GM19099 (cell line): ENCODE results near the gene CRLF1.

ENCODE experiments used
- POLR2A ChIP-seq: IDR thresholded peaks from 3 replicates; pipeline ENCODE4 v1.6.1; 2011; ENCODE audit warnings: low read depth; ENCODE audit not compliant: insufficient read length; ENCODE audit errors: extremely low read depth

The CRLF1 gene

GRCh38 chr19:18618236-18618635 is 11.6 kb upstream of the CRLF1 start:
- TF ChIP-seq POLR2A = no peak

GRCh38 chr19:18617562-18617961 is 11.0 kb upstream of the CRLF1 start:
- no peak for TF ChIP-seq POLR2A

- TF ChIP-seq POLR2A = no peak
Measured at GRCh38 chr19:18616023-18616422, 9.4 kb upstream of the CRLF1 start.

DNA sequence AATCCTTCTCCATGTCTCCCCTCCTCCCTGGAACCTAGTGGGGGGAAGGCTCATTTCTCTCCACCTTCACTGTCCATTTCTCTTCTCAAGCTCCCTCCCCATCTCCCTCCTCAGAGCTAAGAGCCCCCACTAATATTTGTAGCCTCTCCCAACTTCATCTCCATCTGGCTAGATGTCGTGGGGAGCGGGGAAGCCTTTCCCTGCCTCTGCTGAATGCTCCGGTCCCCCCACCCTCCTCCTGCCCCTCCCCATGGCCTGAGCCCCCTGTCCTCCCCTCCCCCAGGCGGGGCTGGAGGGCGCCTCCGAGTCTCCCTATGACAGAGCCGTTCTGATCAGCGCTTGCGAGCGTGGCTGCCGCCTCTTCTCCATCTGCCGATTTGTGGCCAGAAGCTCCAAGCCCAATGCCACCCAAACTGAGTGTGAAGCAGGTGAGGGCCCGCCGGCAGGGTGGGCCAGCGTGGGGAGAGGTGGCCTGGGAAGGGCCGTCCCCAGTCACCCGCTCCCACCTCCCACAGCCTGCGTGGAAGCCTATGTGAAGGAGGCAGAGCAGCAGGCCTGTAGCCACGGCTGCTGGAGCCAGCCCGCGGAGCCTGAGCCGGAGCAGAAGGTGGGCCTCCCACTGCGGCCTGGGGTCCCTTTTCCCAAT is 7.1 kb upstream of the CRLF1 start:
- no peak for TF ChIP-seq POLR2A

DNA sequence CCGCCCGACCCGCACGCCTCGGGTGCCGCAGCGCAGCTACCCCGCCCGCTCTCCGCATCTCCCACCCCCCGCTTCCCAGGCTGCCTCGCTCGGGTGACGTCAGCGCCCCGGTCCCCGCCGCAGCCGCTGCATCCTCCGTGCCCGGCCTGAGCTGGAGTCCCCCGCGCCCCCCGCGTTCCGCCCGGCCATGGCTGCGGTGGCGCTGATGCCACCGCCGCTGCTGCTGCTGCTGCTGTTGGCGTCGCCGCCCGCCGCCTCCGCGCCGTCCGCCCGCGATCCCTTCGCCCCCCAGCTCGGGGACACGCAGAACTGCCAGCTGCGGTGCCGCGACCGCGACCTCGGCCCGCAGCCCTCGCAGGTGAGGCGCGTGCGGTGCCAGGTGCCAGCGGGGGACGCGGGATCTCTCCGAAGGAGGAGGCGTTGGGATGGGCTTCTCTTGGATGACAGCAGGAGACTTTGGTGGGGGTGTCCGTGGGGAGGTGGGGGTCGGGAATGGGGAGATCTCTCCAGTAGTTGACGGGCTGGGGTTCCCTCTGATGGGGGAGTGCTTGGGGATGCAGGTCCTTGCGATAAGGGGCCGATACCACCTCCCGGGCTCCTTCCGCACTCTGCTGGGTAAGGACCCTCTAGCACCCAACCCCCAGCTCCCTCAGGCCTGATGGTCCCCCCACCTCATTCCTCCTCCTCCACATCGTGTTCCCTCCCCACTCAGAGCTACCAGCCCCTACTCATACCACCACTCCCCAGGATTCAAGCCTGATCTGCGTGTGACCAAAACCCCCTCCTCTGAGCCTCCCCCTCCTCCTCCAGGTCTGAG is 6.4 kb upstream of the CRLF1 start, which contains the start of gene TMEM59L:
Gene TMEM59L, plus strand, starts transcription at position 99 of the 817 bp plus-strand sequence. Its CDS starts 89 bp downstream, at position 188.
- TF ChIP-seq POLR2A = no peak

GRCh38 chr19:18612051-18612771 is 5.6 kb upstream of the CRLF1 start:
- no peak for TF ChIP-seq POLR2A

GRCh38 chr19:18611327-18612050 is 4.9 kb upstream of the CRLF1 start:
- no peak for TF ChIP-seq POLR2A

DNA sequence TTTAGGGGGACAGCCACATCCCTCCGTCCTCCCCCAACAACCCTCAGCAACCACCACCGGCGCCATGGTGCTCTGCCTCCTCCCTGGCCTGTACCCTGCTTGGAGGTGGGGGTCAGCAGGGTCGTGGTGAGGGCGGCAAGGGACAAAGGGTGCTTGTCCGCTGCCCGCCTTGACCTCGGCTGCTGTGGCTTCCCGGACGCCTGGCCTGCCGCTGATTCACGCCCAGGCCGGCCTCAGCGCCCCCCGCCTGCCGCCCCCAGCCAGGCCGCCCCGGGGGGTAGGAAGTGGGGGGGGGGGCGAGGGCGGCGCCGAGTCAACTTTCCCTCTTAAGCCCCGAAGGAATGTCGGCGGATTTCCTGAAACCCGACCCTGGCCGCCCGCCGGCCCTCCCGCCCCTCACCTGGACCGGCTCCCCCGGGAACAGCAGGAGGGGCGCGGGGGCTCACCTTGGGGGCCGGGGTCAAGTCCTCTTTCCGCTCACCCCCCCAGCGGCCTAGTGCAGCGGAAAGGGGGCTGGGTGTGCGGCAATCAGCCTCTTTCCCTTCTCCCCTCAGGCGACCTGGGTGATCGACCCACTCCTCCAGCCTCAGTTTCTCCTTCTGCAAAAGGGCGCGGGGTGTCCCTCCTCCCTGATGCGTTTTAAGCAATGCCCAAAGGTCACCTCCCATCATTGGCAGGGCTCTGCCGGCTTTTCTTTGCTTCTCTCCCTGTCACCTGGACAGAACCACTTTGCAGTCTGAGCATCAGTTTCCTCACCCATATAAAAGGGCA is 4.1 kb upstream of the CRLF1 start:
- no peak for TF ChIP-seq POLR2A

- no peak for TF ChIP-seq POLR2A
Measured at GRCh38 chr19:18610245-18610555, 3.6 kb upstream of the CRLF1 start.

GRCh38 chr19:18609717-18610051 is 3.1 kb upstream of the CRLF1 start:
- TF ChIP-seq POLR2A = no peak

GRCh38 chr19:18608805-18609716 is 2.5 kb upstream of the CRLF1 start:
- TF ChIP-seq POLR2A = no peak

DNA sequence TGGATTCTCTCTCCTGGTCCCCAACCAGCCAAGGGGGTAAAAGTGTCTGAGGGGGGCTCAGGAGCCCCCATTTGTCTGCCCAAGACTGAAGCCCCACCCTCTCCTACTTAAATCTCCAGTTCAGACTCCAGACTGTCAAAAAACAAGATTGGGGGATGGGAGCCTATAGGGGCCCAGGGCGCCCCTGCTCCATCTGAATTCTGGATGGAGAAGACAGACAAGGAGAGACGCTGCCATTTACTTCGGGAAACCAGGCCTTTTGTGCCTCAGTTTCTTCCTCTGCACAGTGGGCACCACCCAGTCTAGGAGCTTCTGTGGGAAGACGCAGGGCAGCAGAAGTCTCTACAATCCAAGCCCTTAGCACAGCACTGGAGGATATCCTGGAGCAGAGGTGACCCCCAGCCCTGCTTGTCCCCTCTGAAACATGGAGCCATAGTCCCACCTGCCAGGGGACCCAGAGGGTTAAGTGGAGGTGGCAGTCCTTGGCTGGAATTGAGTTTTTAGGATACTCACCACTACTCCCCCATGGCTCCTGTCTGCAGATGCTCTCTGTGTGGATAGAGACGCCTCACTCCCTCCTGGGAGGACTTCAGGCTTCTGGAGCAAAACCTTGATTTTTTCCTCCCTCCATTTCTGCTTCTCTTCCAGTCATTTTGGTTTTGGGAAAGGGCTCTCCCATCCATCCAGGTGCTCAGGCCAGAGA is 1.7 kb upstream of the CRLF1 start:
- TF ChIP-seq POLR2A = no peak
